ENCODE measurements around the gene NCOA4.
"Not testable (repeated sequence)": the region's sequence is repeated elsewhere in the genome, so short reads cannot be mapped to it uniquely, and the experiment has no call there.

NCOA4 gene

DNA sequence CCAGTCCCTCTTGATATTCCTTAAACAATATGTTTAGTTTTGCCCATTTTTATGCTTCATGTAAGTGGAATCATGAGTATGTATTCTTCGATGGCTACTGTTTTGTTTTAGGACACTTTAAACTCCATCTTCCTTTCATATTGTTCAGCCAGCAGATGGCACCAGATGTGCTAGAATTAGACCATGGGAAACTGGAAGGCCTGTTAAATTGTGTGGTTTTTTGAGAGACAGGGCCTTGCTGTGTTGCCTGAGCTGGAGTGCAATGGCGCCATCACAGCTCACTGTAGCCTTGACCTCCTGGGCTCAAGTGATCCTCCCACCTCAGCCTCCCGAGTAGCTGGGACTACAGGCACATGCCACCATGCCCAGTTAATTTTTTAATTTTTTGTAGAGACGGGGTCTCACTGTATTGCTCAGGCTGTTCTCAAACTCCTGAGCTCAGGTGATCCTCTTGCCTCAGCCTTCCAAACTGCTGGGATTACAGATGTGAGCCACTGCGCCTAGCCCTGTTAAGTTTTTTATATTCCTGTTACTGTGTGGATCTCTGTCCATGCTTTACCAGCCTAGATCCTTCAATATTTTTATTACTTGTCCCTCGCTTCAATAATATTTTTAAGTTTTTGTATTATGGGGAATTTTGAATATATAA is 46.8 kb downstream of the NCOA4 start:
- DNase-seq (ENCODE audit: low read depth in 2 of 2): peak in 1 of 2 donors; percentile 19

DNA sequence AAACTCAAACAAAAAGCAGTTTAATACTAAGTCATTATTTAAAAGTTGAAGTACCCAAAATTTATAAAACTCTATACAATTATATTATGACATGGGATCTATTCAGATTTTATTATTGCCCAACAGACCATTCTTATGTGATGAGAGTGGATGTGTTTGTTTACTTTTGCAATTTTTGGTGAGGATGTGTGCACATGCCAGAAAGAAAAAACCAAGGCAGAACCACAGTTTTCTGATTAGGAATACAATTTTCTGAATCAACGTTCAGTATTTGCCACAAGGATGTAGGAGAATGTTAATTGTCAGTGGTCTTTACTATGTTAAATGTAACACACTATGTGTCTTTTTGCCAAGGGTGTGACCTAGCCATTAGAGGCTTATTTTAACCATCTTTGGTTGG is 49.1 kb downstream of the NCOA4 start:
- not testable (repeated sequence) for DNase-seq (ENCODE audit: low read depth in 2 of 2)

DNA sequence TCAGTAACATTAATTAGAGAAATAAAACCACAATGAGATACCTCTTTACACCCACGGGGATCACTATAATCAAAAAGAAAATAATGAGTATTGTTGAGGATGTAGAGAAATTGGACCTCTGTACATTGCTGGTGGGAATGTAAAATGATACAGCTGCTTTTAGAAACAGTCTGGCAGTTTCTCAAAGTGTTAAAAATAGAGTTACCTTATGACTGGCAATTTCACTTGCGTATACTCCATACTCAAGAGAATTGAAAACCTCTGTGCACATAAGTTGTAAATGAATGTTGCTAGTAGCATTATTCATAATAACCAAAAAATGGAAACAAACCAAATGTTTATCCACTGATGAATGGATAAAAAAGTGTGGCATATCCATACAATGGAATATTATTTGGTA is 51.9 kb downstream of the NCOA4 start:
- DNase-seq (ENCODE audit: low read depth in 2 of 2): not testable (repeated sequence)

DNA sequence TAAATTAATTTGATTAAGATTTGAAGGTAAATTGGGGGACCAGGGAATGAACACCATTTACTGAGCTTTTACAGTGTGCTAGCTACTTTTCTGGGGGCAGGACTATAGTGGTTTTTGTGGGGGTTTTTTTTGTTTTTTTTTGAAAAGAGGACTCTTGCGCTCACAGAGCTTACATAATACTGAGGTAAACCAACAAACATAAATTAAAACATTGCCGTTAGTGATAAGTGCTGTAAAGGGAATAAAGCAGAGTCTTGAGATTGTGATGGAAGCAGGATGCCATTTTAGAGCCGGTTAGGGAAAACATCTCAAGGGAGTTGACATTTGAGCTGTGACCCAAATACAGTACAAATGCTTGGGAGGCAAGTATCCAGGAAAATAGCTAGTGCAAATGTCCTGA is 56.4 kb downstream of the NCOA4 start:
- not testable (repeated sequence) for DNase-seq (ENCODE audit: low read depth in 2 of 2)

DNA sequence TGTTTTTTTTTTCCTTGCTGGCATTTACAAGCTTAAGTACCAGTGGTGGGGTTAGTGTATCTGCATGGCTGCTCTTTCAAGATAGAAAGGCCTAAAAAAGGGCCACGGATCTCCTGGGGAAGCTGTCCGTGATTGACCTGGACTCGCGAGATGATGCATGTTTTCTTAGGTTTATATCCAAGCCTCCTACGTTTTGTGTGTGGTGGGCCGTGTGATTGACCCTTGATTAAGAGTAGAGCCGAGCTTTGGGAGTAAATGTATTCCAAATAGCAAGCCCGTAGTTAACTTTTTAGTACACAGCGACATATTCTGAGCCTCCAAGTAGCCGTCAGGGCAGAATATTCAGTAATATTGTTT is 57.6 kb downstream of the NCOA4 start:
- DNase-seq (ENCODE audit: low read depth in 2 of 2): not testable (repeated sequence)

DNA sequence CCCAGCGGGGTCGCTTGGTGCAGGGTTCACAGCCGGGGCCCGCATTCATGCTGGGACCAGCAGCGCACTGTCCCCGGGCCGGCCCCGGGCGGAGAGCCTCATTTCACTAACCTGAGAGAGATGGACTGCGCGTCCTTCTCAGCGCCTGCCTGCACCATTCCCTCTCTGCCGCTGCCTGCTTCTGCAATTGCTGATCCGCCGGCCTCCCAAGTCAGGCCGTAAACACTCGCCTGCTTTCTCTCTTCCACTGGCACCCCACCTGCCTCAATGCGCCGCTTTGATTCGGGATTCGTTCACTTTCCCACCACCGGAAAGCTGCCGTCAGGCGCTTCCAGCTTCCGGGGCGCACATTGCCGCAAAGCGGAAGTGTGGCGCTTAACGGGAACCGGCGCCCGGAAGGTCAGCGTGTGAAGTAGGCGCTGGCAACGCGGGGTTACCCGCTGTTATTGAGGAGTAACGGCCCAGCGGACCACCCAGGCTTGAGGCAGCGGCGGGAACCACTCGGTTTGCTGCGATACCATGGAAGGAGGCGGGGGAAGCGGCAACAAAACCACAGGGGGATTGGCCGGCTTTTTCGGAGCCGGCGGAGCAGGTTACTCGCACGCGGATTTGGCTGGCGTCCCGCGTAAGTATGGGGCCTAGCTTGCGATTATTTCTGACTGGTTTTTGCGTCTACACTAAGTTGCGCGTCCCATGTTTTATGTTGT is 58.2 kb downstream of the NCOA4 start, which contains the start of gene TIMM23:
Gene TIMM23, plus strand, starts transcription at position 384 of the 707 bp plus-strand sequence. Its CDS starts 136 bp downstream, at position 520.
- DNase-seq (ENCODE audit: low read depth in 2 of 2): peak; percentile 78 to 81

DNA sequence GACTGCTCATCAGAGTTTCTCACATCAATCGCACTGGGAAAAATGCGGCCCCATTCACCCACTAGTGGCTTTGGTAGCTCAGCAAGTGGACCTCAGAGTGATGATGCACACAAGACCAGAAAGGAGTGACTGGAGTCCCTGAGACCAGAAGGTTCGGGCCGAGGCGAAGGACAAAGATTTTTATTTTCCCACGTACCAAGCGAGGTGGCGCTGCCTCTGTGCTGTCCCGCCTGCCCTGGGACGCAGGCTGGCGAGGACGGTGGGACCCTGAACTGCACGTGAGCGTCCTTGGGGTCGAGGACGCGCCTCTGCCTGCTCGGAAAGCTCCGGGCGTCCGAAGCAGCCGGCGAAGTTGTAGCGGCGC is 58.7 kb downstream of the NCOA4 start:
- DNase-seq (ENCODE audit: low read depth in 2 of 2): not testable (repeated sequence)

DNA sequence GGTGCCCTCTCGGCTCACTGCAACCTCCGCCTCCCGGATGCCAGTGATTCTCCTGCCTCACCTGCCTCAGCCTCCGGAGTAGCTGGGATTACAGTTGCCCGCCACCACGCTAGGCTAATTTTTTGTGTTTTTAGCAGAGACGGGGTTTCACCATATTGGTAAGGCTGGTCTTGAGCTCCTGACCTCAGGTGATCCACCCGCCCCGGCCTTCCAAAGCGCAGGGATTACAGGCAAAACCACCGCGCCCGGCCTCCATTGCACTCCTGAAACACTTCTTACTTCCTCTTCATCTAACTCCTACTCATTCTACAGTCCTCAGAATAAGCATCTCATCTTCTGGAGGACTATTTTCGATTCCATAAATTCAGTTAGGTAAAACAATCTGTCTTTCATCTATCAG is 59.4 kb downstream of the NCOA4 start:
- DNase-seq (ENCODE audit: low read depth in 2 of 2): not testable (repeated sequence)

DNA sequence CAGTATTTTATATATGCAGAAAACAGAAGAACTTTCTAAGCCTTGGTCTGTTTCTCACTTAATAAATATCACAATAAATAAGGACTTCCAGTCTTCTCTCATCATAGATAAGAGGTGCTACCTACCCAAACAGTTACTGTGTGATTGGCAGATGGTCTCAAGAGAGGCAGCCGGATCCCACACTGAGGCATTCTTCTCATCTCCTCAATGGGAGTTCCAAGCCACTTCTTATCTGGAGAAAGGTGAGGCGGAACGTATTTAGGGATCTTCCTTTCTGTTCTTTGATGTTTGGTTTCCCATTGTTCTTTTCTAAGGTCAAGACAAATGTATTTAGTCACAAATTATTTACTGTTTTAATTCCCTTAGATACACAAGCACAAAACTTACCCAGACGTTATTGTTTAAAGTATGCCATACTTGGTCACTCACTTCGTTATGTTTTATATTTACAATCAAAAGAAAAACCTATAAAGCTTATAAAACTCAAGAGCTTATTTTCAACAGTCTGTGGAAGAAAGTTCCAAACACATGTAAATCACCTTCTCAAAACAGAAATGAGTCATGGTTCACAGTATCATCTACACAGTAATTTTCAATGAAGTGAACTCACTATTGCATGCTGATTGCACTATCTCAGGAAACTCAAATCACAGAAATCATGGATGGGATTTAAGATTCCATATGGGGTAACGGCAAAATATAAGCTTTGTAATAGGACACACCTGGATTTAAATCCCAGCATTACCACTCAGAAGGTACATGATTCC is 67.6 kb downstream of the NCOA4 start:
- DNase-seq (ENCODE audit: low read depth in 2 of 2): not testable (repeated sequence)

DNA sequence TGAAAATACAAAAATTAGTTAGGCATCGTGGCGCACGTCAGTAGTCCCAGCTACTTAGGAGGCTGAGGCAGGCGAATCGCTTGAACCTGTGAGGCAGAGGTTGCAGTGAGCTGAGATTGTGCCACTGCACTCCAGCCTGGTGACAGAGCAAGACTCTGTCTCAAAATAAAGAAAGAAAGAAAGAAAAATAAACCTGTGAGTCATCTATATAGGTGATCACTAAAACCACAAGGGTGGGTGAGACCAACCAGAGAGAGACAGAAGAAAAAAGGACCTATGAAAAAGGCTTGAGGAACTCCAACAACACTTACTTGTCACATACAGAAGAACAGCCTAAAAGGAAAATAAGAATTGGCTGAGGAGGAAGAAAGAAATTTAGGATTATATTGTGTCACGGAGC is 72.5 kb downstream of the NCOA4 start:
- DNase-seq (ENCODE audit: low read depth in 2 of 2): not testable (repeated sequence)

DNA sequence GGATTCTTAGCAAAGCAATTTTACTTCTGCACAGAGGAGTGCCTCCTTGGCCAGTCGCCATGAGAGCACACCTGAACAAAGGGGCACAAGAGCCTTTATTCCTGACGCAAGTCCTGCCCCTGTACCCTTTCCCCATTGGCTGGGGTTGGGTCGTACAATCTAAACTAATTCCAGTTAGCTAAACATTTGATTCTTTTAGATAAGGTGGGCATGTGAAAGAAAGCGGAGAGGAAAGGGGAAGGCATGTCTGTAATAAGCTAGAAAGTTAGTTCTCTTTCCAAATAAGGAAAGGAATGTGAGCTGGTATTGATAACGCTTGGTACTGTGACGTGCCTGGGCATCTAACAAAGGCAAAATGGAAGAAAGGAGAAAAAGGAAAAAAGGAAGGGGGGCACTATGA is 73.8 kb downstream of the NCOA4 start:
- not testable (repeated sequence) for DNase-seq (ENCODE audit: low read depth in 2 of 2)

Measured in activated CD8-positive, alpha-beta memory T cell treated with anti-CD3 and anti-CD28 coated beads for 4 hours (primary cell).